SK-N-SH treated with all-trans-retinoic acid at 6 μM for 48 hours (cell line): ENCODE data around the gene CRYBG1.

Experiments
- ATAC-seq: fragments of 200-7000 bp; cut with Tn5 transposase; 3 replicates; pipeline ENCODE4 v1.9.1; 2020; ENCODE audit warnings: mild to moderate bottlenecking, moderate library complexity
- ARNTL ChIP-seq: fragments of 450-650 bp; formaldehyde crosslinking; IDR thresholded peaks from 2 replicates; pipeline ENCODE4 v1.5.0; 2020; ENCODE audit warnings: low read depth, mild to moderate bottlenecking, moderate library complexity, borderline replicate concordance
- BACH2 ChIP-seq: fragments of 250-450 bp; sonication (Bioruptor Pico); IDR thresholded peaks from 2 replicates; pipeline ENCODE4 v1.9.0; 2021; ENCODE audit warnings: mild to moderate bottlenecking, borderline replicate concordance
- CSDC2 ChIP-seq: fragments of 250-450 bp; sonication (Bioruptor Pico); IDR thresholded peaks from 2 replicates; pipeline ENCODE4 v1.5.0; 2020; ENCODE audit warnings: mild to moderate bottlenecking, moderate library complexity
- ESRRG ChIP-seq: fragments of 250-450 bp; sonication (Bioruptor Pico); IDR thresholded peaks from 2 replicates; pipeline ENCODE4 v1.6.1; 2021; ENCODE audit warnings: mild to moderate bottlenecking
- GLIS3 ChIP-seq: fragments of 250-450 bp; sonication (Bioruptor Pico); IDR thresholded peaks from 2 replicates; pipeline ENCODE4 v1.5.0; 2020; ENCODE audit warnings: mild to moderate bottlenecking, moderate library complexity
- RARB ChIP-seq: fragments of 250-450 bp; sonication (Bioruptor Pico); IDR thresholded peaks from 2 replicates; pipeline ENCODE4 v1.8.0; 2021; ENCODE audit warnings: mild to moderate bottlenecking, moderate library complexity
- SNAI2 ChIP-seq: fragments of 250-450 bp; sonication (Bioruptor Pico); IDR thresholded peaks from 2 replicates; pipeline ENCODE4 v1.5.0; 2020; ENCODE audit warnings: mild to moderate bottlenecking, moderate library complexity
- TCF4 ChIP-seq: fragments of 250-450 bp; sonication (Bioruptor Pico); IDR thresholded peaks from 2 replicates; pipeline ENCODE4 v1.8.0; 2021; ENCODE audit warnings: mild to moderate bottlenecking, moderate library complexity, borderline replicate concordance
- TOX ChIP-seq: fragments of 250-450 bp; sonication (Bioruptor Pico); IDR thresholded peaks from 2 replicates; pipeline ENCODE4 v1.8.0; 2021; ENCODE audit warnings: mild to moderate bottlenecking, moderate library complexity, borderline replicate concordance
- ZC3H10 ChIP-seq: fragments of 250-450 bp; sonication (Bioruptor Pico); IDR thresholded peaks from 2 replicates; pipeline ENCODE4 v1.5.1; 2021; ENCODE audit warnings: mild to moderate bottlenecking, moderate library complexity
- ZFP30 ChIP-seq: fragments of 450-650 bp; formaldehyde crosslinking; IDR thresholded peaks from 2 replicates; pipeline ENCODE4 v1.5.0; 2022; ENCODE audit warnings: mild to moderate bottlenecking, moderate library complexity
- ZNF565 ChIP-seq: fragments of 450-650 bp; formaldehyde crosslinking; conservative IDR thresholded peaks from 2 replicates; pipeline ENCODE4 v1.5.0; 2020; ENCODE audit warnings: low read depth, mild to moderate bottlenecking, moderate library complexity
- ZNF70 ChIP-seq: fragments of 450-650 bp; formaldehyde crosslinking; IDR thresholded peaks from 2 replicates; pipeline ENCODE4 v1.5.0; 2020; ENCODE audit warnings: mild to moderate bottlenecking, moderate library complexity
- ZNF8 ChIP-seq: fragments of 450-650 bp; formaldehyde crosslinking; IDR thresholded peaks from 2 replicates; pipeline ENCODE4 v1.5.0; 2020; ENCODE audit warnings: mild to moderate bottlenecking, moderate library complexity
- TF ChIP-seq, protein P1 (sequence below): fragments of 250-450 bp; sonication (Bioruptor Pico); IDR thresholded peaks from 2 replicates; pipeline ENCODE4 v1.5.1; 2020; ENCODE audit warnings: low read depth, mild to moderate bottlenecking, moderate library complexity
- TF ChIP-seq, protein P2 (sequence below): fragments of 250-450 bp; sonication (Bioruptor Pico); IDR thresholded peaks from 2 replicates; pipeline ENCODE4 v1.5.0; 2020; ENCODE audit warnings: mild to moderate bottlenecking, moderate library complexity
- TF ChIP-seq, protein P3 (sequence below): fragments of 250-450 bp; sonication (Bioruptor Pico); IDR thresholded peaks from 2 replicates; pipeline ENCODE4 v1.8.0; 2020; ENCODE audit warnings: mild to moderate bottlenecking, moderate library complexity, borderline replicate concordance
- TF ChIP-seq, protein P4 (sequence below): fragments of 250-450 bp; sonication (Bioruptor Pico); IDR thresholded peaks from 2 replicates; pipeline ENCODE4 v1.5.1; 2021; ENCODE audit warnings: mild to moderate bottlenecking, moderate library complexity
- TF ChIP-seq, protein P5 (sequence below): fragments of 250-450 bp; sonication (Bioruptor Pico); IDR thresholded peaks from 2 replicates; pipeline ENCODE4 v1.8.0; 2021; ENCODE audit warnings: low read depth, mild to moderate bottlenecking, moderate library complexity, borderline replicate concordance

CRYBG1 gene

DNA sequence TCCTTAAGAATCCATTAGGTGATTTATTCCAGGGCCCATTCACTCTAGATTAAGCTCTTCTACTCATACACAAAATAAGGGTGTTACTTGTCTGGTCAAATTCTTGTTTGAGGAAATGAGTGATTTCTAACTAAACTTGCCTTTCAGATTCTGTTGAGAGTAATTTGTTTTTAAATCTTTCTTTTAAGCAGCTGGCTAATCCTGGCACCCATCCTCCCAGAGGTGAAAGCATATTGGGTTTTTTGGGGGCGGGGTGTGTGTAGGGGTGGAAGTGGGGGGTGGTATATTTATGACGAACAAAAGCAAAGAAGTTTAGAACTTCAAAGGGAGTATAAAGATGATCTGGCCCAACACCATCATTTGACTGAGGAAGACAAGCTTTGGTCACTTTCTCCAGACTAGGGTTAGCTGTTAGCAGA, 174.1 kb downstream of the CRYBG1 start:
- TF ChIP-seq, protein P1, sequence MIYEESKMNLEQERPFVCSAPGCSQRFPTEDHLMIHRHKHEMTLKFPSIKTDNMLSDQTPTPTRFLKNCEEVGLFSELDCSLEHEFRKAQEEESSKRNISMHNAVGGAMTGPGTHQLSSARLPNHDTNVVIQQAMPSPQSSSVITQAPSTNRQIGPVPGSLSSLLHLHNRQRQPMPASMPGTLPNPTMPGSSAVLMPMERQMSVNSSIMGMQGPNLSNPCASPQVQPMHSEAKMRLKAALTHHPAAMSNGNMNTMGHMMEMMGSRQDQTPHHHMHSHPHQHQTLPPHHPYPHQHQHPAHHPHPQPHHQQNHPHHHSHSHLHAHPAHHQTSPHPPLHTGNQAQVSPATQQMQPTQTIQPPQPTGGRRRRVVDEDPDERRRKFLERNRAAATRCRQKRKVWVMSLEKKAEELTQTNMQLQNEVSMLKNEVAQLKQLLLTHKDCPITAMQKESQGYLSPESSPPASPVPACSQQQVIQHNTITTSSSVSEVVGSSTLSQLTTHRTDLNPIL (CRISPR knock-in tag), result no peak
- TF ChIP-seq GLIS3 (CRISPR knock-in tag) (no peak), RARB (CRISPR knock-in tag) (no peak), ZNF70 (CRISPR knock-in tag) (no peak)
- TF ChIP-seq, protein P2, sequence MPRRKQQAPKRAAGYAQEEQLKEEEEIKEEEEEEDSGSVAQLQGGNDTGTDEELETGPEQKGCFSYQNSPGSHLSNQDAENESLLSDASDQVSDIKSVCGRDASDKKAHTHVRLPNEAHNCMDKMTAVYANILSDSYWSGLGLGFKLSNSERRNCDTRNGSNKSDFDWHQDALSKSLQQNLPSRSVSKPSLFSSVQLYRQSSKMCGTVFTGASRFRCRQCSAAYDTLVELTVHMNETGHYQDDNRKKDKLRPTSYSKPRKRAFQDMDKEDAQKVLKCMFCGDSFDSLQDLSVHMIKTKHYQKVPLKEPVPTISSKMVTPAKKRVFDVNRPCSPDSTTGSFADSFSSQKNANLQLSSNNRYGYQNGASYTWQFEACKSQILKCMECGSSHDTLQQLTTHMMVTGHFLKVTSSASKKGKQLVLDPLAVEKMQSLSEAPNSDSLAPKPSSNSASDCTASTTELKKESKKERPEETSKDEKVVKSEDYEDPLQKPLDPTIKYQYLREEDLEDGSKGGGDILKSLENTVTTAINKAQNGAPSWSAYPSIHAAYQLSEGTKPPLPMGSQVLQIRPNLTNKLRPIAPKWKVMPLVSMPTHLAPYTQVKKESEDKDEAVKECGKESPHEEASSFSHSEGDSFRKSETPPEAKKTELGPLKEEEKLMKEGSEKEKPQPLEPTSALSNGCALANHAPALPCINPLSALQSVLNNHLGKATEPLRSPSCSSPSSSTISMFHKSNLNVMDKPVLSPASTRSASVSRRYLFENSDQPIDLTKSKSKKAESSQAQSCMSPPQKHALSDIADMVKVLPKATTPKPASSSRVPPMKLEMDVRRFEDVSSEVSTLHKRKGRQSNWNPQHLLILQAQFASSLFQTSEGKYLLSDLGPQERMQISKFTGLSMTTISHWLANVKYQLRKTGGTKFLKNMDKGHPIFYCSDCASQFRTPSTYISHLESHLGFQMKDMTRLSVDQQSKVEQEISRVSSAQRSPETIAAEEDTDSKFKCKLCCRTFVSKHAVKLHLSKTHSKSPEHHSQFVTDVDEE (CRISPR knock-in tag), result no peak
- no peak for ATAC-seq

DNA sequence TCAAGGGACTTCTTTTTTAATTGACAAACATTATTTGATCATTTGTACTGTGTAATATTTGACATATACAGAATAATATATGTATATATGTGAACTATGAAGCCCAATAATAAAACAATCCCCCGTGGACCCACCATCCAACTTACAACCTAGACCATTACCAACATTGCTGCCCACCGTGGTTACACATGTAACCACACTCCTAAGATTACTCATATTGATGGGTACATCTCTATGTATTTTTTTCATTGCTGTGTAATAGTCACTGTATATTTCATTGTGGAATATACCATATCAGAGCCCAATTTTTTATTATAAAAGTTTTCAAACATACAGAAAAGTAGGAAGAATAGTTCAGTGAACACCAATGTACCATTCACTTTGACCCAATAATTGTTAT, 174.5 kb downstream of the CRYBG1 start:
- TF ChIP-seq ZNF8 (no peak), RARB (CRISPR knock-in tag) (no peak), CSDC2 (CRISPR knock-in tag) (no peak), ZNF565 (no peak)
- TF ChIP-seq, protein P3, sequence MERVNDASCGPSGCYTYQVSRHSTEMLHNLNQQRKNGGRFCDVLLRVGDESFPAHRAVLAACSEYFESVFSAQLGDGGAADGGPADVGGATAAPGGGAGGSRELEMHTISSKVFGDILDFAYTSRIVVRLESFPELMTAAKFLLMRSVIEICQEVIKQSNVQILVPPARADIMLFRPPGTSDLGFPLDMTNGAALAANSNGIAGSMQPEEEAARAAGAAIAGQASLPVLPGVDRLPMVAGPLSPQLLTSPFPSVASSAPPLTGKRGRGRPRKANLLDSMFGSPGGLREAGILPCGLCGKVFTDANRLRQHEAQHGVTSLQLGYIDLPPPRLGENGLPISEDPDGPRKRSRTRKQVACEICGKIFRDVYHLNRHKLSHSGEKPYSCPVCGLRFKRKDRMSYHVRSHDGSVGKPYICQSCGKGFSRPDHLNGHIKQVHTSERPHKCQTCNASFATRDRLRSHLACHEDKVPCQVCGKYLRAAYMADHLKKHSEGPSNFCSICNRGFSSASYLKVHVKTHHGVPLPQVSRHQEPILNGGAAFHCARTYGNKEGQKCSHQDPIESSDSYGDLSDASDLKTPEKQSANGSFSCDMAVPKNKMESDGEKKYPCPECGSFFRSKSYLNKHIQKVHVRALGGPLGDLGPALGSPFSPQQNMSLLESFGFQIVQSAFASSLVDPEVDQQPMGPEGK (CRISPR knock-in tag), result no peak
- no peak for ATAC-seq

DNA sequence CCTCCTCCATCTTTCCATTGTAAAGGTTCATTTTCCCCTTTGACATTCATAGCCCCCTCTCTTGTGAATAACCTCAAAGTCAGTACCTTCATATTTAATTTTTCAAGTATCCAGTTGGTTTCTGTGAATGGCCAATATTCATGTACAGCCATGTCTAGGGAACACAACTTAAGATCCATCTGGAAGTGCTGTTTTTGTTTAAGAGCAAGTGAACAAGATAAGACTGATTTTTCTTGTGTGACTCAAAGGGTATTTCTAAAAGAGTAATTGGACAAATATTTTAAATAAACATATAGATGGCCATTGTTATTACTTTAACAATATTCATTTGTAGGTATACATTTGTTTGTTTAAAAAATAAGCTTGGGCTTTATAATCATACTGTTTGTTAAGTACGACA, 175.8 kb downstream of the CRYBG1 start:
- TF ChIP-seq CSDC2 (CRISPR knock-in tag) (no peak), TCF4 (CRISPR knock-in tag) (no peak), SNAI2 (CRISPR knock-in tag) (no peak), ZNF70 (CRISPR knock-in tag) (no peak), ZFP30 (CRISPR knock-in tag) (no peak), BACH2 (CRISPR knock-in tag) (no peak), ZNF565 (no peak), ZNF8 (no peak), TOX (CRISPR knock-in tag) (no peak), ESRRG (CRISPR knock-in tag) (no peak)
- TF ChIP-seq, protein P4, sequence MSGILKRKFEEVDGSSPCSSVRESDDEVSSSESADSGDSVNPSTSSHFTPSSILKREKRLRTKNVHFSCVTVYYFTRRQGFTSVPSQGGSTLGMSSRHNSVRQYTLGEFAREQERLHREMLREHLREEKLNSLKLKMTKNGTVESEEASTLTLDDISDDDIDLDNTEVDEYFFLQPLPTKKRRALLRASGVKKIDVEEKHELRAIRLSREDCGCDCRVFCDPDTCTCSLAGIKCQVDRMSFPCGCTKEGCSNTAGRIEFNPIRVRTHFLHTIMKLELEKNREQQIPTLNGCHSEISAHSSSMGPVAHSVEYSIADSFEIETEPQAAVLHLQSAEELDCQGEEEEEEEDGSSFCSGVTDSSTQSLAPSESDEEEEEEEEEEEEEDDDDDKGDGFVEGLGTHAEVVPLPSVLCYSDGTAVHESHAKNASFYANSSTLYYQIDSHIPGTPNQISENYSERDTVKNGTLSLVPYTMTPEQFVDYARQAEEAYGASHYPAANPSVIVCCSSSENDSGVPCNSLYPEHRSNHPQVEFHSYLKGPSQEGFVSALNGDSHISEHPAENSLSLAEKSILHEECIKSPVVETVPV, result no peak
- TF ChIP-seq, protein P1 (CRISPR knock-in tag), result no peak
- TF ChIP-seq, protein P5, sequence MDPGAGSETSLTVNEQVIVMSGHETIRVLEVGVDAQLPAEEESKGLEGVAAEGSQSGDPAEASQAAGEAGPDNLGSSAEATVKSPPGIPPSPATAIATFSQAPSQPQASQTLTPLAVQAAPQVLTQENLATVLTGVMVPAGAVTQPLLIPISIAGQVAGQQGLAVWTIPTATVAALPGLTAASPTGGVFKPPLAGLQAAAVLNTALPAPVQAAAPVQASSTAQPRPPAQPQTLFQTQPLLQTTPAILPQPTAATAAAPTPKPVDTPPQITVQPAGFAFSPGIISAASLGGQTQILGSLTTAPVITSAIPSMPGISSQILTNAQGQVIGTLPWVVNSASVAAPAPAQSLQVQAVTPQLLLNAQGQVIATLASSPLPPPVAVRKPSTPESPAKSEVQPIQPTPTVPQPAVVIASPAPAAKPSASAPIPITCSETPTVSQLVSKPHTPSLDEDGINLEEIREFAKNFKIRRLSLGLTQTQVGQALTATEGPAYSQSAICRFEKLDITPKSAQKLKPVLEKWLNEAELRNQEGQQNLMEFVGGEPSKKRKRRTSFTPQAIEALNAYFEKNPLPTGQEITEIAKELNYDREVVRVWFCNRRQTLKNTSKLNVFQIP (CRISPR knock-in tag), result no peak
- peak; percentile 28 for ATAC-seq

DNA sequence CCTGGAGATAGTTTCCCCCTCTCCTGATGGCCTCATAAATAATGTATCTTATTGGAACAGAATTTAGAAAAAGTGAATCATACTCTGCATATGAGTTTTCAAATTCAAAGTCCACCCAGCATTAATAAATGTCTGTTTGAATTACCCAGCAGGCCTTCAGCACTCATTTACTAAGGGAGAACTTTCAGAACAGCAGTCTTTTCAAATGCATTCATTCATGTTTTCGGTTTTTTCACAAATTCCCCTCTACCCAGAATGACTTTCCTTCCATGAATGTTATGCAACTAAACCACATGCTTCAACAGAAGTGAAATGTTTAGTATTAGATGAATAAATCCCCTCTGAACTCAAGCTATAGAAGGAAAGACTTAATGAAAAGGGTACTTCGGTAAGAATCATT, 176.3 kb downstream of the CRYBG1 start:
- no peak for TF ChIP-seq ARNTL (CRISPR knock-in tag)
- no peak for TF ChIP-seq ZNF8
- TF ChIP-seq RARB (CRISPR knock-in tag), result peak; percentile 76; the same call in 1 of the 2 replicates
- peak; percentile 79 for TF ChIP-seq TOX (CRISPR knock-in tag)
- TF ChIP-seq SNAI2 (CRISPR knock-in tag), result no peak
- TF ChIP-seq, protein P5 (CRISPR knock-in tag), result no peak
- no peak for TF ChIP-seq TCF4 (CRISPR knock-in tag)
- TF ChIP-seq ZC3H10, result no peak
- TF ChIP-seq, protein P1 (CRISPR knock-in tag), result no peak
- peak; percentile 75 for ATAC-seq
